SU-DHL-6 (cell line): ENCODE results near the gene OPHN1.

Source experiments
- CTCF ChIP-seq: fragments of 200-600 bp; sonication (generic); IDR thresholded peaks from one replicate; pipeline ENCODE4 v1.5.1; 2017; ENCODE audit warnings: antibody characterized with exemption, mild to moderate bottlenecking, low read length, moderate library complexity; ENCODE audit not compliant: insufficient read depth, poor library complexity, severe bottlenecking
- EZH2phosphoT487 ChIP-seq: fragments of 200-600 bp; sonication (generic), shearing (Covaris generic); conservative IDR thresholded peaks from 2 replicates; pipeline ENCODE4 v1.6.1; 2018; ENCODE audit warnings: mild to moderate bottlenecking, antibody characterized with exemption, low read length, moderate library complexity, mixed read lengths

DNA sequence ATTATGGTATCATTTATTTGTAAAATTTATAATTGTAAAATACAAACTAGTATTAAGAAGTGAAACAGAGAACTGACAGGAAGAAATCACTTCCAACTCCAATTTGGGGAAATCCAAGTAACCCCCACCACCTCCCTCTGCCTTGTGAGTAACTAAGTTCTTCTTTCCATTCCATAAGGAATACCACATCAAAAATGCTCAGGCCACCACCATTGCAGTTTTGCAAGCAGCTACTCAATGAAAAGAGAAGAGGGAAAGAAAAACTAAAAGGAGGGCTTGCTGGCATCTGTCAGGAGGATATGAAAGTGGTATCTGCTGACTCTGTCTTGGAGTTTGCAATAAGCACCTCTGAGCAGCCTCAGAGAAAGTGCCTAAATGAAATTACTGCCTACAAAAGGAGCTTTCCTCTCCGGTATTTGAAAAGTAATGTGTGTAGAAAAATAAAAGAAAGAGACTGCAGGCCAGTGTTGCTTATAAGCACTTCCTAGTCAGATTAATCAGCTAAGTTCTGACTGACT is 228.7 kb downstream of the OPHN1 start:
- no peak for TF ChIP-seq CTCF
- TF ChIP-seq EZH2phosphoT487: no peak
